CD4-positive, alpha-beta T cell treated with Interleukin-1 beta for 1 hour (primary cell): Measurements from ENCODE around the gene FAM3B.
"Not testable (repeated sequence)": the region's sequence is repeated elsewhere in the genome, so short reads cannot be mapped to it uniquely, and the experiment has no call there.

Experiments used
- DNase-seq, 2 donors: peaks; one replicate each; pipeline ENCODE4 v3.0.0-alpha.2; 2020 to 2022

FAM3B gene, protein sequence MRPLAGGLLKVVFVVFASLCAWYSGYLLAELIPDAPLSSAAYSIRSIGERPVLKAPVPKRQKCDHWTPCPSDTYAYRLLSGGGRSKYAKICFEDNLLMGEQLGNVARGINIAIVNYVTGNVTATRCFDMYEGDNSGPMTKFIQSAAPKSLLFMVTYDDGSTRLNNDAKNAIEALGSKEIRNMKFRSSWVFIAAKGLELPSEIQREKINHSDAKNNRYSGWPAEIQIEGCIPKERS

DNA sequence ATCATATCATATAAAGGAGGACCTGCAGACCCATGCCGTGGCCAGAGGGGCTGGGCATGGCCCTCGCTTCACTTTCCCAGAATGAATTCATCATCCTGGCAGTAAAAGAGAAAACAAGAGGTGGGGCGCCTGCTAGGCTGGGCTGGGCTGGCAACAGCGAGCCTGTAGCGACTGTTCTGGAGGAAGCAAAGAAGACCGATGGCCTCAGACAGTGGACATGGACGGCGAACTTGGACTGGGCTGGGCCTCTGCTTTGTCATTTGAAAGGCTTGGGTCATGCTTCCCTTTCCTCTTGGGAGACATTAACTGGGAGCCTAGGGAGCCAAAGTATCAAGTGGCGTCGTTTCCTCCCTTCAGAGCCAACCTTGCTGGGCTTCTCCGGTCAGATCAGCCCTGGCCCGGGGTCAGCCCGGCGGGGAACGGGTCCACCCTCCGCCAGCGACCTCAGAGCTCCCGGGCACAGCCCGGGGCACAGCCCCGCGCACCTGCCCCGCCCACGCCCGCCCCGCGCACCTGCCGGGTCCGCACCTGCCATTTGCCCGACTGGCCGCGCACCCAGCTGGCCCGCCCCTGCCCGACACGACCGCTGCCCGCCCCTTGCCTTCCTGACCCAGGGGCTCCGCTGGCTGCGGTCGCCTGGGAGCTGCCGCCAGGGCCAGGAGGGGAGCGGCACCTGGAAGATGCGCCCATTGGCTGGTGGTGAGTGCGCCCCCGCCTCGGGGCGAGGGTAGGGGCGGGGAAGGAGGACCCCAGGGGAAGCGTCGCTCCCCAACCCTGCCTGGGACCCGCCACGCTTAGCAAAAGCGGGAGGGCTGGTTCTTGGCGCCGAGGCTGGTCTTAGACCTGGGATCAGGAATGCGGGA lies at the start of gene FAM3B:
TSS of gene FAM3B (plus strand) at position 602 of the 863 bp plus-strand sequence. CDS start at position 681, 79 bp downstream.
- no peak for DNase-seq

DNA sequence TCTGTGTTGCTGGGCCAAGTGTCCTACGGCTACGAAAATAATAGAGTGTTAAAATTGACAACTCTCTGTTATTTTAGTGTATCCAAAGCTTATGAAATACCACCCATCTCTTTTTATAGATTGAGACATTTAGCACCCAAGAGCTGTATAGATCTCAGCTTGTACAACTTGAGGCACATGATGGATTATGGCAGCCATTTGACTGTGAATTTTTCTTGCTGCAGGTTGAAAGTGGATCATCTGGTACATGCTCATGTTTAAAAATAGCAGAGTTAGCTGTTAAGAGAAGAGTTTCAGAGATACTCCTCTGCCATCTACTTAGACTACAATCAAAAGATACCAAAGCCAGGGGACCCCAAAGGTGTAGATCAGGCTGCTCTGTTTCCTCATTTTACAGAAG lies 49.3 kb upstream of the FAM3B start:
- DNase-seq = no peak

DNA sequence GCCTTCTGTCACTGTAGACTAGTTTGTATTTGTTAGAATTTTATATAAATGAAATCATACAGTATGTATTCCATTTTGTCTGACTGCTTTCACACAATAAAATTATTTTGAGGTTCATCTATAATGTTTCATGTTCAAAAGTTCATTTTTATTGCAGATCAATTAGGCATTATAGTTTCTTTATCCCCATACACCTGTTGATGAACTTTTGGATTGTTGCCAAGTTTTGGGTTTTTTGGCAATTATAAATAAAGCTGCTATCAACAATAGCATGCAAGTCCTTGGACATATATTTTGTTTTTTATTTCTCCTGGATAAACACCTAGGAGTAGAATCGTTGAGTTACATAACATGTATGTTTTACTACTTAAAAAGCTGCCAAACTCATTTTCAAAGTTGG lies 47.1 kb upstream of the FAM3B start:
- DNase-seq = no peak

DNA sequence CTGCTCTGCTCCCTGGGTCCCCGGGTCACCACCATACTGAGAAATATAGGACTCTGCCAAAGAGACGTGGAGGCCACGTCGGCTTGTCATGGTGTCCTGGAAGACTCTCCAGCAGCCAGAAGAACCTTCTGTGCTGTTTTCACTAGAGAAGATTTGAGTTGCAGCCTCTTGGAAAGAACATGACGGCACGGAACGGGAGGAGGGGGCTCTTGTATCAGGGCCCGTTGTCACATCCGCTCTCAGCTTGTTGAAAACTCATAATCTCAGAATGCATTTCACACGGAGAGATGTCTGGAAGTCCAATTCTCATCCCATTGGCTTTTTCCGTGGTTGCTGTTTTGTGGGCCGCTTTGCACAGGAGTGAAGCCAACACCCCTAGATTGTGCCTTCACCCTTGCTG lies 39.4 kb upstream of the FAM3B start:
- no peak for DNase-seq

DNA sequence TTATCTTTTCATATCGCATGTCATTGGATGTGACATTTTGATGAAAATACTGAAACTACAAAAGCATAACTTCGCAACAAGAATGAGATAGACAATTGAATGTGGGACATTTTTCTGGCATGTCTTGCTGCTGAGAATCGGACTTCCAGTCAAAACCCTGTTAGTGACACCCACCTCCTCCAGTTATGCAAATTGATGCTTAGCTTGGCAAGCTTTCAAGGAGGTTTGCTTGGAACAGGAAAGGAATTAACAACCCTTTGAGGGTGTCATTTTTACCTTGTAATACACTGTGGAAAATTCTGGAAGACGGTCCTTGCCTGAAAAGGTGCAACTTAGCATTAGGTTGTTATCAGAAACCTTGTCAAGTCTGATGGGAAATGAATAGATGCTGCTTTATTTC lies 38.8 kb upstream of the FAM3B start:
- DNase-seq = no peak

DNA sequence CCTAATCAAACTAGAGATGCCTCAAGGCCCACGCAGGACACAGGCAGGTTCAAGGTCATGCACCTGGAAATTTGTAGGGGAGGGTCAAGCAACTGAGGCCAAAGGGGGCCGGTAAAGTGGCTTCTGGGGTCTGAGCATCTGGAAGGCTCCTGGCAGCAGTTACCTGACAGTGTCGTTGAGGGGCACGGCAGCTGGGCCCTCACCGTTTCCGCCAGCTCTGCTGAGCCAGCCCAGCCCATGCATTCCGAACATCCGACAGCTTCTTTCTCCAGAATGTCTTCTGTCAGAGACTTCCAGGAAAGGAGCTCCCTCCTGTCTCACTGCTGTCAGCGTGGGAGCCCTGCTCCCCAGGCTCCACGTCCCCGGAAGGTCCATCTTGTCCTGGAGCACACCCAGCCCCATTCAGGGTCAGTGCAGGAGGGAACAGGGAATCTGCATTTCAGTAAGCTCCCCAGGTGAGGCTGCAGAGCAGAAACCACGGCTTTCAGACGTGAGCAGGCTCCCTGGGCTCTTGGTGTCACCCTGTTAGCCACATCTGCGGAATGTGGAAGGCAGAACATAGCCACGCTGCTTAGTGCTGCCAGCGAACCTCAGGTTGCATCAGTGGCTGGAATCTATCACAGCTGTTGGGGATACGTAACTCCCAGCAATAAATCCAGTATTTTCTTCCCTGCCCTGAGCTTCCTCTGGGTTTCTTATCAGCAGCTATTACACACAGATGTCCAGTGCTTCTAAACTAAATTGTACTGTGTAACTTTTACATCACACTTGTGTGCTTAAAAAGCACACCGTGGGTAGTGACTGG lies 36.3 kb upstream of the FAM3B start:
- no peak for DNase-seq

DNA sequence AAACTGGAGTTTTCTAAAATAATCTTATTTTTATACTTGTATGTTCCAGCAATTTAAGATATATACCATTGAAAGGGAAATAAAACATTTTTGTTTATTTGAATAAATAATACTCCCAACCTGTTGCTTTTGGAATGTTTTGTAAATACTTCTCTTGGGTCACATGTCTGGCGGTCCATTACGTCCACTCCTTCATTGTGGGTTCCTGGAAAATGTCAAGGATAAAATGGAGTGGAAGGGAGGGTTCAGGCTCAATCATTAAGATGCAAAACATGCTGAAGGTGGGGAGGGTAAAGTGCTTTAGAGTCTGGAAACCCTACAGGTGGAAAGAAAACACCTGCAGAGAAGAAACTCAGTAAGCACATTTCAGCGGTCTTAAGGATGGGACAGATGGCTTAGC lies 34.2 kb upstream of the FAM3B start:
- no peak for DNase-seq

DNA sequence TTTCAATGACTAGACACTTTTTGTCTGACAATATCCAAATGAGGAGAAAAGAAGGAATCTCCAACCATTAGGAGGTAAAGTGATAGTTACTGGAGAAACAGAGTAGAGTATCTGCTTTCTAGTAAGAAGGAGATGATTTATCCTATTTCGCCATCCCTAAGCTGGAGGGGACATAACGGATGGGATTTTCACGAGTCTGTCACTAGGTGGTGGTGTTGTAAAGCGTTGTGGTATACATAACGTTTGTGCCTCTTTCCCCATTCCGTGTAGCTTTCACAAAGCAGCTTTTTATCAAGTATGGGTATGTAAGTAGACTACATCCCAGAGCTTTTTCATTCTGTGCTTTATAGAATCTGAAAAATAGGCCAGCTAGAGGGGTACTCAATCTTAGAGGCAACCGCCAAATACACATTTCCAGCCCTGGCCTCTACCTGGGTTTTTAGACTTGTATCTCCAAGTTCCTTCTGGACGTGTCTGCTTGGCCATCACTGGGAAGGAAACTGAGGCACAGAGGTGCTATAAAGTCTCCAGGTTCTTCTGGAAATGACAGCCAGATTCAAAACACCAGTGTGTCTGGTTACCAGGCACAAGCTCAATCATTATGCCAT lies 33.3 kb upstream of the FAM3B start:
- peak; percentile 52 to 65 for DNase-seq

DNA sequence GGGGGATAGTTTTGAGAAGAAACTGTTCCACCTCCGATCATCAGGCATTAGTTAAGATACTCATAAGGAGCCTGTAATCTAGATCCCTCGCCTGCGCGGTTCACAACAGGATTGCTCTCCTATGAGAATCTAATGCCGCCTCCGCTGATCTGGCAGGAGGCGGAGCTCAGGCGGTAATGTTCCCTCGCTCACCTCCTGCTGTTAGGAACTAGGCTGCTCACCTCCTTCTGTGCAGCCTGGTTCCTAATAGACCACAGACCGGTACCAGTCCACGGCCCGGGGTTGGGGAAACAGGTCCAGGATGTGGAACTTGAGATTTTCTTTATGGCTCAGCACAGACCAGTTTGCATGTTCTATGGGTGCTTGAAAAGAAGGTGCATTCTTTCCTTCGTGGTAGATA lies 27.2 kb upstream of the FAM3B start:
- no peak for DNase-seq

DNA sequence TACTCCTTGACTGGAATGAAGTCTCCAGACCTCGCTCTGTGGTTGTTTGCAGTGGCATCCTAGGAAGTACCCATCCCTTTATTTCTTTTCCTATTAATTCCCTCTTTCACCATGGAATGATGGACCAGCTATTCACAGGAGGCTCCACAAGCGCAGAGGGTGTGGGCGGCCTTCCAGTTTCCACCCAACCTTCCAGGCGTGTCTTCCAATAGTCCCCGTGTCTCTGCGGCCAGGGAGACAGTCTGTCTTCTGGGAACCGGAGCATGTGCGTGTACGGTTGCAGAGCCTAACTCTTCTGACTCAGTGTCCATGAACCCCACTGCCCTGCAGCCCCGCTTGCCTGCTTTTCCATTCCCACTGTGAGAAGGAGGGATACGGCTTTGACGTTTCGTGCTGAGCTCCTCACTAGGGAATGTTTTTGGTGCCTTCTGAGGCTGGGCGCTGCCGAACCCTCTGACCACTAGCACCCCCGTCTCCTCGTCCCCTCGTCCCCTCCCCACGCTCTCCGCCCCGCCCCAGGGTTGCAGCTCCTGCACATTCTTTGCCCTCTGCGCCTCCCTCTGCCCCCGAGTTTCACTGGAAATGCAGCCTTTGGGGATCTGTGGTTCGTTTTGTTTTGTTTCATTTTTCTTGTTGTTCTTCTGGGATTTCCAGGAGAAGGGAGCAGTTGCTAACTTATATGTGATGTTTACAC lies 26.3 kb upstream of the FAM3B start:
- DNase-seq = no peak

DNA sequence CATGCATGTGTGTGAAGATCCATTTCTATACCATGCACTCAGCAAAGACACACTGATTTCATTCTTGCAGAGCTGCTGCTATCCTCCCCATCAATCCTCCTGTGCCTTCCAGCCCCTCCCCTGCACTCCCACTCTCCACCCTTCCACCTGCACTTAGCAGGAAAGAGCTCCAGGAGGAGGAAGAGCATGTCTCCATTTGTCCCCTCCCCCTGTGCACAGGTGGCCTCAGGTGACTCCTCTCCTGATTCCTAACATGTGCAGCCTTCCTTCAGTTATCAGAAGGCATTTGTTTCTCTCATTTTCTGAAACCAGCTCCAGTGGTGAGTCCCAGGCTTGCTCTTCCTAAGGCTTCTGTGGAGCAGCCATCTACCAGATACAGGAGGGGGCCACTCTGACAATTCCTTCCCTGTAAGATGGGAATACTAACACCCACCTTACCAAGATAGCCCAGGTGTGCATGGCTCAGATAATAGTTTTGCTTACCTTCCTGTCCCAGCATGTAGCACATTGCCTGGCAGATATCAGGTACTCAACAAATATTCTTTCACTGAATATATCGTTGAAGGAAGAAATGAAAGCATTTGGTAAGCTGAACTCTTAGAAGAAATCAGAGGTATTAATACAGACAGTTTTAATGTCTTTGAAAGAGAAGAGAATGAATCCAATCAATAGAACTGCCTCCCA lies 21.9 kb upstream of the FAM3B start:
- DNase-seq = no peak

DNA sequence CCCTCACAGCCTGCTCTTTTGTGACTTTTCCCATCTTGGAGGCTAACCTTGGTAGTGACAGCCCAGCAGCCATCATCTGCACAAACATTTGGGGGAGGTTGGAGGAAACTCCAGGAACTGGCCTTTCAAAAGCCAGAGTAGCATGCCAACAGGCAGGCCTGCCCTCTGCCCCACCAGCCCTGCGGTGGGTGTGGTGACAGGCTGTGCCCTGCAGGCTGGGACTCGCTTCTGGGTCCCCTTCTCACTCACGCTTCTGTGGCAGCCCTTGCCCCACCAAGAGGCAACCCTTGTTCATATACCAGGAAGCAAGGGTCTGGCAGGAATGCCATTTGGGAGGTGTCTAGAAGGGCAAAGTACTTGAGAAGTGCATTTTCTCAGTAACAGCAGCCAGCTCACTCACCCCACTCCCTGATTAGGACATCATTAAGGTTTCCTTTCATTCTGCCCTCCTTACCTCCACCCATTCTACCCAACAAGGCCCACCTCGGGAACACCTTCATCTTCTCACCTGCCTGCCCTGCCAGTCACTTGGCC lies 20.8 kb upstream of the FAM3B start:
- no peak for DNase-seq

DNA sequence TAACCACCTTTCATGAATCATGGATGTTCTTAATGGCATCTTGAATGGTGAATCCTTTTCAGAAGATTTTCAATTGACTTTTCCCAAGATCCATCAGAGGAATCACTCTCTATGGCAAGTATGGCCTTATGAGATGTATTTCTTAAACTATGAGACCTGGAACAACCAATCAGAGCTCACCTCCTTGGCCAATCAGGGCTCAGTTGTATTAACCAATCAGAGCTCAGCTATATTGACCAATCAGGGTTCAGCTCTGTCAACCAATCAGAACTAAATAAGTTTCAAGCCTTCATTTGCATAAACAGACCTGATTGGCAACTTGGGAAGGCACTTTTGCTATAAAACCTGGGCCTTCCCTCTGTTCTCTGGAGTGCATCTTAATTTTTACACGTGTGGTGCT lies 13.6 kb upstream of the FAM3B start:
- no peak for DNase-seq

DNA sequence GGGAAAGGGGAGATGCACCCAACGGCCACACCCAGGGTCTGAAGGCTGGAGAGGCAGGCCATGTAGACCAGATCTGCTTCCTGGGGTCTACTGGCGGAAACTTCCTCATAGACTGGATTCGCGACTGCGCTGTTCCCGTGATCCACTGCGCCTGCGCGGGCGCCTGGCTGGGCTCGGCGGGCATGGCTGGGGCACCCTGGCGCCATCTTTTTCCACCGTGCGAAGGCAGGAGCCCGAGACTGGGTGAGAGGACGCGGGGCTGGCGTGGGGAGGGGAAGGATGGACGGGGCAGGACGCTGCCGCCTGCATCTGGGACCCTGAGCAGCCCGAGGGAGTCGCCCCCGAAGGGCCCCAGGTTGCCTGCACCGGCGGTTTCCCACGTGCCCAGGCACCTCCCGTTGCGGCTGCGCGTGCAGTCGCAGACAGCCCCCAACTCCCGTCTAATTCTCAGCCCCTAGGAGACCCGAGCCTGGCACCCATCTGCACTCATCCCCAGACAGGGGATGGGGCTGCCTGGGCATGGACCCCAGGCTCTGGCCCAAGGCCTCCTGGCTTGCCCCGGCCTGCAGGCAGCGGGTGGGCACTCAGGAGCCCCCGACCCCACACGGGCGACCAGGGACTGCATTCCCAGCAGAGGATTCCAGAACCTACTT lies 12.4 kb upstream of the FAM3B start:
- DNase-seq = no peak

DNA sequence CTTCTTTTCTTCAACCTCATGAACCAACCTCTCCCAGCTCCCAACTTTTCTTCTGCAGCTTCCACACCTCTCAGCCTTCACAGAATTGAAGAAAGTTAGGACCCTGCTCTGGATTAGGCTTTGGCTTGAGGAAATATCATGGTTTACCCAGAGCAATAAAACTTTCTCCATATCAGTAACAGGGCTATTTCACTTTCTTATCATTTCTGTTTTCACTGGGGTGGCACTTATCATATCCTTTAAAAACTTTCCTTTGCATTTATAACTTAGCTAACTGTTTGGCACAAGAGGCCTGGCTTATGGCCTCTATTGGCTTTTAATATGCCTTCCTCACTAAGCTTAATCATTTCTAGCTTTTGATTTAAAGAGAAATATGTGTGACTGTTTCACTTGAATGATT lies 9.4 kb upstream of the FAM3B start:
- no peak for DNase-seq

DNA sequence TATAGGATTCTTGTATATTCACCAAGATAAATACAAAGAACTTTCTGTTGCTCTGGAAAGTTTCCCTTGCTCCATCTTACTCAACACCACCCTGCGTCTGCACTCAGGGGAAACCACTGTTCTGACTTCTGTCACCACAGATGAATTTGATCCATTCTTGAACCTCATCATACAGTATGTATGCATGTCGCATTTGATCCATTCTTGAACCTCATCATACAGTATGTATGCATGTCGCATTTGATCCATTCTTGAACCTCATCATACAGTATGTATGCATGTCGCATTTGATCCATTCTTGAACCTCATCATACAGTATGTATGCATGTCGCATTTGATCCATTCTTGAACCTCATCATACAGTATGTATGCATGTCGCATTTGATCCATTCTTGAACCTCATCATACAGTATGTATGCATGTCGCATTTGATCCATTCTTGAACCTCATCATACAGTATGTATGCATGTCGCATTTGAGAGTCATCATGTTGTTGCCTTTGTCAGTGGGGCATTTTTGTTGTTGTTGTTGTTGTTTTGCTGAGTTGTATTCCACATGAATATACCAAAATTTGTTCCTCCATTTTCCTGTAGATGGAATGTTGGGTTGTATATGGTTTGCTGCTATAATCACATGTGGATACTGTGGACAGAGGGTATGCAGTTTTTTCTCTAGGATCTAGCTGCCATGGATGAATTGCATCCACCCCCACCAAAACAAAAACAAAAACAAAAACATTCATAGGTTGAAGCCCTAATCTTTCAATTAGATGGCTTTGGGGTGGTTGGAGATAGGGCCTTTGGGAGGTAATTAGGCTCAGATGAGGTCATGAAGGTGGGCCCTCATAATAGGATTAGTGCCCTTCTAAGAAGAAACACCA lies 3.1 kb upstream of the FAM3B start:
- not testable (repeated sequence) for DNase-seq

DNA sequence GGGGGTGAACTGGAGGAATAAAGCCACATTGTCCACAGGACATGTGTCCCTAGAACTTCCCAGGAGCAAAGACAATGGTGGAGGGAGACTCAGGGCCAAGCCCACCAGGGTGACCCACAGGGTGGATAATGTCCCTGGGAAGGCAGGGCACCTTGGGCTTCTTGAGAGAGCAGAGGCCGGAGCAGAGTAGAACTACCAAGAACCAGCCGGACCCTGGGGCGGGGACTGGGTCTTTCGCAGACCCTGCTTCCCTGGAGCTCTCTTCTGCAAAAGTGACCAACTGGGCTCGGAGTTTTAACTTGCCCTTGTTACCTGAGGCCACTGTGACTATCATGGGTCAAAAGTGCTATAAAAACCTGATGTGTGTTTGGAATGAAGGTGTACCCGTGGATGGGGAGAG lies 875 bp upstream of the FAM3B start:
- DNase-seq = no peak

DNA sequence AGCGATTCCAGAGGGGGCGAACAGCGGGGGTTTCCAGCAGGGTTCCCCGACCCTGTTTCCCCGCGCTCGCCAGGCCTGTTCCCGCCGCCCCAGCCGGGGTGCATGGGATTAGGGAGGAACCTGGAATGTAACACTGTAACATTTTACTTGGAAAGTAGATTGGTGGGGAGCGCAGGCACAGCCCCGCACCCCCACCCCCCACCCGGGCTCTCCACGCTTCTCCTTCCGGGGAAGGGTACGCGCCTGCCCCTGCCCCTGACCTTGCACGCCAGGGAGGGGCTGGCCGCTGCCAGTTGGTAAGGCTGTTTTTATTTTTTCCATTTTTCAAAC lies 427 bp downstream of the FAM3B start:
- no peak for DNase-seq

DNA sequence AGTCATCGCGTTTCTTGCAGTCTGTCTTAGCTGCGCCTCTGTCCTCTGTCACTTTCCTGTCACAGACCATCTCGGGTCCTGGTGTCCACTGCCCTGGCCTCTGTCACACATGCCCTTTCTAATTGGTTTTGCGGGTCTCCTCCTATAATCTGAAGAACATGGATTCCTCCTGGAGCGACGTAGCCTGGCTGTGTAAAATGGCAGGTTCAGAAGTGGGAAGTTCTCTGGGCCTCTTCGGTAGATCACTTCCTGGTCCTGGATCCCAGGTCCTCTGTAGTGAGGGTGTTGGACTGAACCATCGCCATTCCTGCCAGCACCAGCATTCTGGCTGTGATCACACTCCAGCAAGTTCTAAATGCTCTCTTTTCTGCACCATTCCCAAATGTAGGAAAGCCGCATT lies 857 bp downstream of the FAM3B start:
- DNase-seq = no peak

DNA sequence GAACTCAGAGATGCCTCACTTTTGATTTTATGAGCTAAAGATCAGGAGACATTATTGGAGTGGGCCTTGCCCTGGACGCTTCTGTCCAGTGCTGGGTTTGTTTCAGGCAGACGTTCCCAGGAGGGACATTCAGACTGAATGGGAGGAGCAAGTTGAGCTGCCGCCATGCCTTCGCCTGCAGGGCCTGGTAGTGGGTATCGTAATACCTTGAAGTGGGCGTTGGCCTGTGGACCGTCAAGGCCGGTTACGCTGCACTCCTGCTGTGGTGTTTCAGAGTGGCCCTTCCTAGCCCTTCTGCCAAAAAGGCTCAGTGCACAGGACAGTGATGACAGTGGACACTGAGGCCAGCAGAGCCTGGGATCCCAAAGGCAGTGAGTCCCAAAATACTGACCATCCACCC lies 1.6 kb downstream of the FAM3B start:
- DNase-seq = no peak
